Mesendoderm (in vitro differentiated cells): ENCODE measurements around the gene LRRC4C.

ENCODE experiments used
- DNase-seq: peaks from one replicate; pipeline ENCODE4 v3.0.0; 2013
- H2AK5ac ChIP-seq: 2 replicates; pipeline ENCODE4 v1.6.1; 2013; ENCODE audit warnings: low read length, inconsistent platforms
- H2BK120ac ChIP-seq: 2 replicates; pipeline ENCODE4 v1.6.1; 2013; ENCODE audit warnings: low read depth, mild to moderate bottlenecking, low read length, moderate library complexity, mixed read lengths
- H2BK15ac ChIP-seq: replicated peaks from 2 replicates; pipeline ENCODE4 v1.6.1; 2013; ENCODE audit warnings: low read depth, mild to moderate bottlenecking, moderate library complexity
- H2BK5ac ChIP-seq: 2 replicates; pipeline ENCODE4 v1.6.1; 2013; ENCODE audit warnings: low read length, inconsistent platforms
- H3K18ac ChIP-seq: 2 replicates; pipeline ENCODE4 v1.6.1; 2013; ENCODE audit warnings: mild to moderate bottlenecking, low read length, mixed read lengths
- H3K23ac ChIP-seq: one replicate; pipeline ENCODE4 v1.6.1; 2013; ENCODE audit warnings: low read length
- H3K27ac ChIP-seq: 2 replicates; pipeline ENCODE4 v1.5.1; 2013; ENCODE audit warnings: low read depth, mild to moderate bottlenecking, inconsistent platforms, low read length, moderate library complexity
- H3K27me3 ChIP-seq: 2 replicates; pipeline ENCODE4 v1.6.1; 2013; ENCODE audit warnings: low read length, control low read depth, mild to moderate bottlenecking, inconsistent platforms; ENCODE audit not compliant: insufficient read depth, poor library complexity
- H3K36me3 ChIP-seq: 2 replicates; pipeline ENCODE4 v1.6.1; 2013; ENCODE audit warnings: low read length, inconsistent platforms; ENCODE audit not compliant: control insufficient read depth, insufficient read depth
- H3K4ac ChIP-seq: one replicate; pipeline ENCODE4 v1.6.1; 2013; ENCODE audit warnings: low read depth, mild to moderate bottlenecking, low read length, moderate library complexity
- H3K4me1 ChIP-seq: 2 replicates; pipeline ENCODE4 v1.6.1; 2013; ENCODE audit warnings: low read depth, low read length, inconsistent platforms; ENCODE audit not compliant: control insufficient read depth
- H3K4me2 ChIP-seq: 2 replicates; pipeline ENCODE4 v1.6.1; 2013; ENCODE audit warnings: low read length
- H3K4me3 ChIP-seq: 2 replicates; pipeline ENCODE4 v1.5.1; 2013; ENCODE audit warnings: mild to moderate bottlenecking, low read length
- H3K56ac ChIP-seq: one replicate; pipeline ENCODE4 v1.6.1; 2013; ENCODE audit warnings: low read length
- H3K79me1 ChIP-seq: 2 replicates; pipeline ENCODE4 v1.6.1; 2013; ENCODE audit warnings: low read length, inconsistent platforms
- H3K79me2 ChIP-seq: 2 replicates; pipeline ENCODE4 v1.6.1; 2013; ENCODE audit warnings: mild to moderate bottlenecking, low read length; ENCODE audit not compliant: control insufficient read depth, insufficient read depth
- H3K9ac ChIP-seq: 2 replicates; pipeline ENCODE4 v1.6.1; 2013; ENCODE audit warnings: low read length, inconsistent platforms
- H4K5ac ChIP-seq: one replicate; pipeline ENCODE4 v1.6.1; 2013; ENCODE audit warnings: low read length
- H4K8ac ChIP-seq: one replicate; pipeline ENCODE4 v1.6.1; 2013; ENCODE audit warnings: low read depth, mild to moderate bottlenecking, control low read depth, low read length, moderate library complexity
- WGBS: extraction: QIAGEN DNeasy Blood & Tissue Kit; methylation state at CpG from one replicate; pipeline ENCODE4 v1.1.7; 2013; ENCODE audit warnings: low lambda C conversion rate, missing lambda C conversion rate; ENCODE audit not compliant: insufficient coverage; ENCODE audit errors: extremely low coverage; 5-methylcytosine and 5-hydroxymethylcytosine counted together

Gene LRRC4C

GRCh38 chr11:41283191-41283930 is 176.1 kb downstream of the LRRC4C start:
- WGBS = no CpG with 5 or more reads among the region's 6 CpGs
- Histone ChIP-seq H3K27ac (no peak overlapping the region), H4K5ac (no peak overlapping the region), H3K36me3 (no peaks in the 10 kb centered on the region), H3K23ac (no peak overlapping the region), H3K18ac (no peak overlapping the region), H2AK5ac (no peak overlapping the region), H3K79me1 (no peaks in the 10 kb centered on the region), H3K4me1 (no peaks in the 10 kb centered on the region), H3K4me2 (no peak overlapping the region), H3K4ac (no peak overlapping the region), H3K56ac (no peak overlapping the region), H3K79me2 (no peaks in the 10 kb centered on the region), H4K8ac (no peak overlapping the region), H3K27me3 (no peaks in the 10 kb centered on the region), H2BK120ac (no peak overlapping the region), H2BK15ac (peak overlapping the region; percentile 92), H2BK5ac (no peak overlapping the region), H3K9ac (no peak overlapping the region), H3K4me3 (no peak overlapping the region)
- DNase-seq = no peak

- Histone ChIP-seq H3K79me2 (no peaks in the 10 kb centered on the region), H3K4ac (no peak overlapping the region), H3K79me1 (no peaks in the 10 kb centered on the region), H3K56ac (no peak overlapping the region), H2AK5ac (no peak overlapping the region), H3K36me3 (no peaks in the 10 kb centered on the region), H2BK15ac (no peak overlapping the region), H3K27me3 (no peaks in the 10 kb centered on the region), H3K9ac (no peak overlapping the region), H2BK120ac (no peak overlapping the region), H3K4me1 (no peaks in the 10 kb centered on the region), H3K4me3 (no peak overlapping the region), H3K18ac (no peak overlapping the region), H2BK5ac (no peak overlapping the region), H3K23ac (no peak overlapping the region), H4K5ac (no peak overlapping the region), H3K4me2 (no peak overlapping the region), H4K8ac (no peak overlapping the region), H3K27ac (no peak overlapping the region)
- no CpG with 5 or more reads among the region's 5 CpGs for WGBS
- no peak for DNase-seq
Observed at GRCh38 chr11:41282395-41282794, 177.1 kb downstream of the LRRC4C start.

- no peaks in the 10 kb centered on the region for H3K4me1 ChIP-seq
- no peak overlapping the region for H3K27ac ChIP-seq
- no CpG with 5 or more reads among the region's 7 CpGs for WGBS
Observed at GRCh38 chr11:41281131-41281742, 178.2 kb downstream of the LRRC4C start.

GRCh38 chr11:41274831-41275230 is 184.6 kb downstream of the LRRC4C start:
- Histone ChIP-seq H2BK120ac (no peak overlapping the region), H3K4me1 (peaks cover 4% of the 10 kb centered on the region), H2BK5ac (no peak overlapping the region), H3K79me2 (no peaks in the 10 kb centered on the region), H2BK15ac (no peak overlapping the region), H3K4ac (peak overlapping the region; percentile 36), H3K18ac (no peak overlapping the region), H3K23ac (no peak overlapping the region), H3K27me3 (no peaks in the 10 kb centered on the region), H3K4me3 (no peak overlapping the region), H3K4me2 (no peak overlapping the region), H3K27ac (no peak overlapping the region), H4K5ac (no peak overlapping the region), H3K79me1 (no peaks in the 10 kb centered on the region), H2AK5ac (no peak overlapping the region), H3K36me3 (no peaks in the 10 kb centered on the region), H3K9ac (no peak overlapping the region), H4K8ac (no peak overlapping the region), H3K56ac (no peak overlapping the region)
- DNase-seq = peak; percentile 72
- no CpG with 5 or more reads among the region's 8 CpGs for WGBS

More at GRCh38 chr11:41281131-41281742, 178.2 kb downstream of the LRRC4C start:
- Histone ChIP-seq H3K36me3 (no peaks in the 10 kb centered on the region), H2BK5ac (no peak overlapping the region), H4K5ac (no peak overlapping the region), H4K8ac (no peak overlapping the region), H2BK120ac (no peak overlapping the region), H3K9ac (no peak overlapping the region), H2AK5ac (no peak overlapping the region), H3K4me2 (no peak overlapping the region), H3K23ac (no peak overlapping the region), H3K4me3 (no peak overlapping the region), H3K79me1 (no peaks in the 10 kb centered on the region), H3K79me2 (no peaks in the 10 kb centered on the region), H3K4ac (no peak overlapping the region), H3K27me3 (no peaks in the 10 kb centered on the region), H3K56ac (no peak overlapping the region), H2BK15ac (no peak overlapping the region), H3K18ac (no peak overlapping the region)
- peak; percentile 66 for DNase-seq

- H4K8ac ChIP-seq = no peak overlapping the region
- no peaks in the 10 kb centered on the region for H3K36me3 ChIP-seq
- DNase-seq = peak; percentile 77
- peak overlapping the region; percentile 43 for H2BK5ac ChIP-seq
- H3K27me3 ChIP-seq = no peaks in the 10 kb centered on the region
- no peak overlapping the region for H3K23ac ChIP-seq
- no peak overlapping the region for H3K56ac ChIP-seq
- H3K27ac ChIP-seq = no peak overlapping the region
- no peak overlapping the region for H4K5ac ChIP-seq
- WGBS = no CpG with 5 or more reads among the region's 3 CpGs
- H2AK5ac ChIP-seq = no peak overlapping the region
- no peak overlapping the region for H3K18ac ChIP-seq
- no peak overlapping the region for H3K4ac ChIP-seq
- H2BK120ac ChIP-seq = no peak overlapping the region
- H2BK15ac ChIP-seq = no peak overlapping the region
- H3K4me1 ChIP-seq = peaks cover 4% of the 10 kb centered on the region
- no peaks in the 10 kb centered on the region for H3K79me1 ChIP-seq
- no peak overlapping the region for H3K9ac ChIP-seq
- no peak overlapping the region for H3K4me2 ChIP-seq
- no peaks in the 10 kb centered on the region for H3K79me2 ChIP-seq
- H3K4me3 ChIP-seq = no peak overlapping the region
Observed at GRCh38 chr11:41273908-41274307, 185.5 kb downstream of the LRRC4C start.
